ENCODE results near the gene CARD19. TPM values are rescaled to one million over a fixed set of nuclear protein-coding genes. Genes with fewer than 3 reads are reported as not detected.

The CARD19 gene
- total and polyA plus RNA-seq, 8 donors, result 4.3 to 20.4 (median 8.1) TPM

GRCh38 chr9:93121316-93122241 lies 25.6 kb downstream of the CARD19 start:
- H3K27ac ChIP-seq, result no peak overlapping the region
- no peak for ATAC-seq
- 88% methylated on average over 20 of the region's 20 CpGs for WGBS, 2 donors
- peaks cover 0 to 23% (median 11%) of the 10 kb centered on the region in 3 donors for H3K36me3 ChIP-seq
- peak in 4 of 6 donors; percentile 15 to 75 (median 38) for DNase-seq
- no peak for FAIRE-seq
- H3K4me1 ChIP-seq, result peaks cover 3 to 9% (median 4%) of the 10 kb centered on the region in 3 donors
- no peak for TF ChIP-seq CTCF (IDR thresholded peaks at IDR 0.05)
- no peak overlapping the region for H3K4me3 ChIP-seq
- H3K9me3 ChIP-seq, result no peaks in the 10 kb centered on the region
- no peaks in the 10 kb centered on the region for H3K27me3 ChIP-seq
- intact Hi-C loops (cut with DNase I), result no loop called here

- intact Hi-C loops (cut with DNase I), result no loop called here
- ATAC-seq (no peak), FAIRE-seq (no peak), DNase-seq (peak in 5 of 6 donors; percentile 4 to 61 (median 22))
- WGBS, 2 donors, result 89 to 90% methylated on average over 14 of the region's 14 CpGs
- H3K9me3 ChIP-seq, result no peaks in the 10 kb centered on the region
- H3K4me3 ChIP-seq, result no peak overlapping the region
- no peak for TF ChIP-seq CTCF (IDR thresholded peaks at IDR 0.05)
- no peak overlapping the region for H3K27ac ChIP-seq
- peaks cover 0 to 23% (median 11%) of the 10 kb centered on the region in 3 donors for H3K36me3 ChIP-seq
- H3K4me1 ChIP-seq, result peaks cover 3 to 9% (median 4%) of the 10 kb centered on the region in 3 donors
- H3K27me3 ChIP-seq, result no peaks in the 10 kb centered on the region
These were observed 26.8 kb downstream of the CARD19 start for GRCh38 chr9:93122721-93123221.

GRCh38 chr9:93123561-93124283 lies 27.7 kb downstream of the CARD19 start:
- Histone ChIP-seq H3K27ac (no peak overlapping the region), H3K4me1 (peaks cover 3 to 9% (median 4%) of the 10 kb centered on the region in 3 donors), H3K4me3 (no peak overlapping the region), H3K9me3 (no peaks in the 10 kb centered on the region), H3K27me3 (no peaks in the 10 kb centered on the region), H3K36me3 (peaks cover 0 to 23% (median 11%) of the 10 kb centered on the region in 3 donors)
- 85 to 87% methylated on average over 14 of the region's 14 CpGs for WGBS, 2 donors
- no peak for FAIRE-seq
- peak in 5 of 6 donors; percentile 2 to 54 (median 34) for DNase-seq
- no peak for TF ChIP-seq CTCF (IDR thresholded peaks at IDR 0.05)
- intact Hi-C loops (cut with DNase I), result no loop called here
- no peak for ATAC-seq

GRCh38 chr9:93124793-93125192 lies 28.8 kb downstream of the CARD19 start:
- no peak for FAIRE-seq
- no peak for TF ChIP-seq CTCF (IDR thresholded peaks at IDR 0.05)
- ATAC-seq, result no peak
- H3K4me1 ChIP-seq, result peaks cover 3 to 6% (median 4%) of the 10 kb centered on the region in 3 donors
- no peak overlapping the region for H3K27ac ChIP-seq
- no peaks in the 10 kb centered on the region for H3K9me3 ChIP-seq
- 92 to 96% methylated on average over 16 of the region's 16 CpGs for WGBS, 2 donors
- peak in 5 of 6 donors; percentile 2 to 68 (median 21) for DNase-seq
- H3K27me3 ChIP-seq, result no peaks in the 10 kb centered on the region
- no peak overlapping the region for H3K4me3 ChIP-seq
- H3K36me3 ChIP-seq, result peaks cover 0 to 23% (median 11%) of the 10 kb centered on the region in 3 donors
- intact Hi-C loops (cut with DNase I), result no loop called here

All from pancreas (tissue), 10 donors.